Liver (tissue), 9 donors: ENCODE data around the gene SGO1. TPM values are rescaled to one million over a fixed set of nuclear protein-coding genes. Genes with fewer than 3 reads are reported as not detected.

Experiments
- DNase-seq: peaks from one replicate; pipeline ENCODE4 v3.0.0-alpha.2; 2017; ENCODE audit warnings: low spot score
- H3K27ac ChIP-seq, 2 donors: one replicate each; pipeline ENCODE4 v1.7.0; 2013; ENCODE audit warnings: inconsistent platforms in 2 of 2, low read length in 2 of 2, control low read depth in 1 of 2, low read depth in 1 of 2, mild to moderate bottlenecking in 1 of 2
- H3K27me3 ChIP-seq, 4 donors: one replicate each; pipeline versions ENCODE4 v1.6.1 to v1.7.0; 2013; ENCODE audit warnings: low read length in 3 of 4, inconsistent platforms in 1 of 4, mild to moderate bottlenecking in 1 of 4, moderate library complexity in 1 of 4; ENCODE audit not compliant: control insufficient read depth in 4 of 4, insufficient read depth in 4 of 4
- H3K36me3 ChIP-seq, 4 donors: one replicate each; pipeline versions ENCODE4 v1.6.1 to v1.7.0; 2013; ENCODE audit warnings: low read length in 3 of 4, mild to moderate bottlenecking in 3 of 4, low read depth in 1 of 4, moderate library complexity in 1 of 4; ENCODE audit not compliant: control insufficient read depth in 4 of 4, insufficient read depth in 3 of 4
- H3K4me1 ChIP-seq, 4 donors: one replicate each; pipeline versions ENCODE4 v1.6.1 to v1.7.0; 2013; ENCODE audit warnings: low read length in 3 of 4, mild to moderate bottlenecking in 3 of 4, moderate library complexity in 1 of 4; ENCODE audit not compliant: control insufficient read depth in 4 of 4, insufficient read depth in 4 of 4
- H3K4me3 ChIP-seq, 3 donors: one replicate each; pipeline versions ENCODE4 v1.6.1 to v1.7.0; 2013; ENCODE audit warnings: low read length in 3 of 3, control low read depth in 1 of 3, low read depth in 1 of 3, mild to moderate bottlenecking in 1 of 3
- H3K9ac ChIP-seq, 2 donors: one replicate each; pipeline ENCODE4 v1.7.0; 2013; ENCODE audit warnings: low read length in 2 of 2, mild to moderate bottlenecking in 2 of 2, moderate library complexity in 2 of 2, control low read depth in 1 of 2, low read depth in 1 of 2
- H3K9me3 ChIP-seq, 4 donors: one replicate each; pipeline versions ENCODE4 v1.6.1 to v1.7.0; 2013; ENCODE audit warnings: low read length in 3 of 4; ENCODE audit not compliant: control insufficient read depth in 4 of 4
- ATF3 ChIP-seq: IDR thresholded peaks from 2 replicates; pipeline ENCODE4 v1.6.1; 2016; ENCODE audit warnings: antibody characterized with exemption
- CTCF ChIP-seq: fragments of 150-350 bp; IDR thresholded peaks from 2 replicates; pipeline ENCODE4 v1.5.1; 2017; ENCODE audit warnings: improper control_type of control experiment, low read depth, low read length; ENCODE audit not compliant: missing input control
- EGR1 ChIP-seq, 2 donors: IDR thresholded peaks; 2 replicates each; pipeline ENCODE4 v1.6.1; 2016 to 2018; ENCODE audit warnings: antibody characterized with exemption in 2 of 2, low read depth in 2 of 2
- FOXA1 ChIP-seq: IDR thresholded peaks from 2 replicates; pipeline ENCODE4 v1.6.1; 2016; ENCODE audit warnings: antibody characterized with exemption
- GABPA ChIP-seq, 2 donors: IDR thresholded peaks in 1 of 2; conservative IDR thresholded peaks in 1 of 2; 2 replicates each; pipeline ENCODE4 v1.6.1; 2016; ENCODE audit warnings: antibody characterized with exemption in 2 of 2, mild to moderate bottlenecking in 1 of 2, moderate library complexity in 1 of 2
- HNF4A ChIP-seq, 2 donors: conservative IDR thresholded peaks; 2 replicates each; pipeline ENCODE4 v1.6.1; 2016; ENCODE audit warnings: antibody characterized with exemption in 2 of 2, mild to moderate bottlenecking in 2 of 2
- HNF4G ChIP-seq: IDR thresholded peaks from 2 replicates; pipeline ENCODE4 v1.6.1; 2016; ENCODE audit warnings: antibody characterized with exemption
- MAX ChIP-seq: IDR thresholded peaks from 2 replicates; pipeline ENCODE4 v1.6.1; 2016; ENCODE audit warnings: antibody characterized with exemption
- NR2F2 ChIP-seq: IDR thresholded peaks from 2 replicates; pipeline ENCODE4 v1.6.1; 2016; ENCODE audit warnings: antibody characterized with exemption
- RAD21 ChIP-seq, 2 donors: IDR thresholded peaks; 2 replicates each; pipeline ENCODE4 v1.6.1; 2016; ENCODE audit warnings: antibody characterized with exemption in 2 of 2, mild to moderate bottlenecking in 2 of 2
- REST ChIP-seq: IDR thresholded peaks from 2 replicates; pipeline ENCODE4 v1.6.1; 2016; ENCODE audit warnings: antibody characterized with exemption, mild to moderate bottlenecking
- RXRA ChIP-seq, 2 donors: IDR thresholded peaks; 2 replicates each; pipeline ENCODE4 v1.6.1; 2017 to 2018; ENCODE audit warnings: antibody characterized with exemption in 2 of 2, mild to moderate bottlenecking in 1 of 2
- SP1 ChIP-seq: IDR thresholded peaks from 2 replicates; pipeline ENCODE4 v1.6.1; 2018; ENCODE audit warnings: antibody characterized with exemption, mild to moderate bottlenecking
- TAF1 ChIP-seq: conservative IDR thresholded peaks from 2 replicates; pipeline ENCODE4 v1.6.1; 2016; ENCODE audit warnings: antibody characterized with exemption, mild to moderate bottlenecking
- YY1 ChIP-seq: IDR thresholded peaks from 2 replicates; pipeline ENCODE4 v1.6.1; 2016; ENCODE audit warnings: antibody characterized with exemption, mild to moderate bottlenecking
- ZBTB33 ChIP-seq: IDR thresholded peaks from 2 replicates; pipeline ENCODE4 v1.6.1; 2016; ENCODE audit warnings: antibody characterized with exemption
- WGBS: extraction: QIAGEN DNeasy Blood & Tissue Kit; methylation state at CpG from one replicate; pipeline ENCODE4 v1.1.7; 2013; 5-methylcytosine and 5-hydroxymethylcytosine counted together
- polyA plus RNA-seq, 2 donors: library from polyadenylated mRNA; stranded (reverse) in 1 of 2; unstranded in 1 of 2; fragments of 200-250 nt in 1 of 2; fragments of >200 nt in 1 of 2; fragmentation: Nextera tagmentation in 1 of 2; extraction: Ambion mirVana in 1 of 2; gene quantifications; one replicate each; pipeline versions ENCODE4 v1.2.1 to v1.2.3, GENCODE V29; 2013 to 2015
- total RNA-seq, 2 donors: library from RNA; depleted of rRNA; stranded (reverse); fragments of >200 nt; gene quantifications; one replicate each; pipeline ENCODE4 v1.2.3, GENCODE V29; 2014
- donor health status: healthy.
- donor health status: healthy.
- donor health status: healthy.
- donor health status: healthy.
- donor health status: healthy.

SGO1 gene
- total and polyA plus RNA-seq, 4 donors: 0.42 to 9.6 (median 0.71) TPM

- TF ChIP-seq ATF3 (no peak), EGR1 (IDR thresholded peaks at IDR 0.05; ENCODE audit: low read depth in 2 of 2) (no peak)
These were observed 60.7 kb downstream of the SGO1 start (continued) for GRCh38 chr3:20125289-20125688.

GRCh38 chr3:20123131-20123652 lies 62.8 kb downstream of the SGO1 start:
- 98% methylated on average over 2 of the region's 2 CpGs for WGBS

More at GRCh38 chr3:20123131-20123652, 62.8 kb downstream of the SGO1 start:
- H3K9me3 ChIP-seq: no peaks in the 10 kb centered on the region
- H3K4me3 ChIP-seq: no peak overlapping the region
- H3K27me3 ChIP-seq: no peaks in the 10 kb centered on the region
- no peak overlapping the region for H3K9ac ChIP-seq
- peaks cover 3 to 34% (median 28%) of the 10 kb centered on the region in 4 donors for H3K36me3 ChIP-seq
- no peaks in the 10 kb centered on the region for H3K4me1 ChIP-seq
- DNase-seq: no peak
- TF ChIP-seq SP1 (no peak), HNF4A (conservative IDR thresholded peaks at IDR 0.05) (no peak), ZBTB33 (no peak), FOXA1 (no peak), REST (no peak), RXRA (IDR thresholded peaks at IDR 0.05) (no peak), TAF1 (no peak), EGR1 (IDR thresholded peaks at IDR 0.05; ENCODE audit: low read depth in 2 of 2) (no peak), ATF3 (no peak), CTCF (no peak), GABPA (IDR thresholded peaks at IDR 0.05 in 1 of 2, conservative IDR thresholded peaks at IDR 0.05 in 1 of 2) (no peak), YY1 (no peak), MAX (no peak), HNF4G (no peak), RAD21 (IDR thresholded peaks at IDR 0.05) (no peak), NR2F2 (no peak)
- H3K27ac ChIP-seq: no peak overlapping the region
